CD14-positive monocyte (primary cell): Measurements from ENCODE around the gene UBE2QL1. TPM values are rescaled to one million over a fixed set of nuclear protein-coding genes. Genes with fewer than 3 reads are reported as not detected.

Source experiments
- DNase-seq, 3 donors: peaks; one replicate each; pipeline ENCODE4 v3.0.0-alpha.2; 2011 to 2022
- H2AFZ ChIP-seq: 2 replicates; pipeline ENCODE4 v1.6.0; 2012; ENCODE audit warnings: mild to moderate bottlenecking, low read depth, low read length, inconsistent platforms; ENCODE audit not compliant: insufficient read depth, poor library complexity, severe bottlenecking
- H3K27ac ChIP-seq, 2 donors: 1 replicate in 1 of 2; 2 replicates in 1 of 2; pipeline ENCODE4 v1.5.1; 2012 to 2013; ENCODE audit warnings: low read length in 2 of 2, control low read depth in 1 of 2, inconsistent platforms in 1 of 2, low read depth in 1 of 2, mild to moderate bottlenecking in 1 of 2
- H3K27me3 ChIP-seq, 2 donors: one replicate each; pipeline versions ENCODE4 v1.6.0 to v1.6.1; 2011 to 2013; ENCODE audit warnings: low read length in 2 of 2; ENCODE audit not compliant: control insufficient read depth in 2 of 2, insufficient read depth in 2 of 2
- H3K36me3 ChIP-seq, 2 donors: replicated peaks in 1 of 2; 1 replicate in 1 of 2; 2 replicates in 1 of 2; pipeline versions ENCODE4 v1.5.1 to v1.6.1; 2012 to 2013; ENCODE audit warnings: low read length in 2 of 2, control low read depth in 1 of 2, inconsistent platforms in 1 of 2, mild to moderate bottlenecking in 1 of 2; ENCODE audit not compliant: insufficient read depth in 2 of 2, control insufficient read depth in 1 of 2
- H3K4me1 ChIP-seq, 2 donors: 1 replicate in 1 of 2; 2 replicates in 1 of 2; pipeline versions ENCODE4 v1.5.1 to v1.6.1; 2012 to 2013; ENCODE audit warnings: low read length in 2 of 2, control low read depth in 1 of 2, inconsistent platforms in 1 of 2, mild to moderate bottlenecking in 1 of 2, moderate library complexity in 1 of 2; ENCODE audit not compliant: insufficient read depth in 2 of 2, control insufficient read depth in 1 of 2
- H3K4me2 ChIP-seq: replicated peaks from 2 replicates; pipeline ENCODE3; 2012; ENCODE audit warnings: low read length, moderate library complexity, mild to moderate bottlenecking; ENCODE audit not compliant: poor library complexity, severe bottlenecking; ENCODE audit errors: extremely low read depth
- H3K4me3 ChIP-seq, 3 experiments: fragments of 200-600 bp in 1 of 3; sonication (generic) in 1 of 3; replicated peaks in 1 of 3; 1 replicate in 2 of 3; 2 replicates in 1 of 3; pipeline ENCODE4 v1.5.1; 2011 to 2013; ENCODE audit warnings: low read length in 3 of 3, mild to moderate bottlenecking in 3 of 3, control low read depth in 2 of 3, low read depth in 2 of 3, inconsistent platforms in 1 of 3, moderate library complexity in 1 of 3
- H3K79me2 ChIP-seq: 2 replicates; pipeline ENCODE4 v1.6.0; 2012; ENCODE audit warnings: mild to moderate bottlenecking, control low read depth, inconsistent platforms, low read length, moderate library complexity; ENCODE audit not compliant: insufficient read depth
- H3K9ac ChIP-seq: 2 replicates; pipeline ENCODE4 v1.6.0; 2017; ENCODE audit warnings: low read length, mild to moderate bottlenecking; ENCODE audit not compliant: insufficient read depth, poor library complexity, severe bottlenecking
- H3K9me3 ChIP-seq, 2 donors: replicated peaks in 1 of 2; 1 replicate in 1 of 2; 2 replicates in 1 of 2; pipeline versions ENCODE4 v1.5.1 to v1.6.1; 2012 to 2013; ENCODE audit warnings: low read length in 2 of 2, control low read depth in 1 of 2; ENCODE audit not compliant: control insufficient read depth in 1 of 2, insufficient read depth in 1 of 2
- H4K20me1 ChIP-seq: 2 replicates; pipeline ENCODE4 v1.6.0; 2012; ENCODE audit warnings: mild to moderate bottlenecking, low read length, control low read depth, moderate library complexity; ENCODE audit not compliant: insufficient read depth
- H3K27ac Mint-ChIP-seq, 7 donors: one replicate each; pipeline ENCODE4 v1.8.0; 2020; ENCODE audit warnings: mild to moderate bottlenecking in 7 of 7, mixed read lengths in 7 of 7, moderate library complexity in 6 of 7, inconsistent platforms in 2 of 7
- H3K27me3 Mint-ChIP-seq, 3 donors: one replicate each; pipeline ENCODE4 v1.8.0; 2021 to 2022; ENCODE audit warnings: low read depth in 3 of 3, mild to moderate bottlenecking in 3 of 3, mixed read lengths in 3 of 3, moderate library complexity in 3 of 3, inconsistent platforms in 1 of 3
- H3K36me3 Mint-ChIP-seq, 2 donors: one replicate each; pipeline ENCODE4 v1.8.0; 2020; ENCODE audit warnings: mixed read lengths in 2 of 2, inconsistent platforms in 1 of 2, mild to moderate bottlenecking in 1 of 2
- H3K4me1 Mint-ChIP-seq: one replicate; pipeline ENCODE4 v1.8.0; 2020; ENCODE audit warnings: mild to moderate bottlenecking, mixed read lengths
- H3K4me3 Mint-ChIP-seq, 2 donors: one replicate each; pipeline ENCODE4 v1.8.0; 2020; ENCODE audit warnings: mild to moderate bottlenecking in 2 of 2, mixed read lengths in 2 of 2, moderate library complexity in 1 of 2
- H3K9me3 Mint-ChIP-seq, 7 donors: one replicate each; pipeline ENCODE4 v1.8.0; 2020 to 2022; ENCODE audit warnings: mixed read lengths in 7 of 7, mild to moderate bottlenecking in 6 of 7, moderate library complexity in 6 of 7, inconsistent platforms in 2 of 7
- WGBS: methylation state at CpG from one replicate; pipeline ENCODE4 v1.1.5; 2013; ENCODE audit warnings: missing lambda C conversion rate; ENCODE audit not compliant: insufficient coverage; 5-methylcytosine and 5-hydroxymethylcytosine counted together
- intact Hi-C, 2 donors: fragments of 100-400 bp; cut with micrococcal nuclease; formaldehyde crosslinking; loops; one replicate each; pipeline versions ENCODE4 v1.15.0 to v1.15.1; 2023
- polyA plus RNA-seq, 3 donors: library from polyadenylated mRNA; depleted of rRNA in 1 of 3; unstranded in 2 of 3; stranded (reverse) in 1 of 3; fragments of 300-500 nt in 2 of 3; fragments of >200 nt in 1 of 3; fragmentation: Illumina TruSeq in 2 of 3; gene quantifications; 1 replicate in 2 of 3; 2 replicates in 1 of 3; pipeline ENCODE4 v1.2.3, GENCODE V29; 2012 to 2021
- TF ChIP-seq, protein P1 (sequence below): fragments of 200-600 bp; IDR thresholded peaks from one replicate; pipeline ENCODE4 v1.8.0; 2022; ENCODE audit warnings: antibody characterized with exemption, mild to moderate bottlenecking

UBE2QL1 gene
- polyA plus RNA-seq, 3 donors, result not detected

DNA sequence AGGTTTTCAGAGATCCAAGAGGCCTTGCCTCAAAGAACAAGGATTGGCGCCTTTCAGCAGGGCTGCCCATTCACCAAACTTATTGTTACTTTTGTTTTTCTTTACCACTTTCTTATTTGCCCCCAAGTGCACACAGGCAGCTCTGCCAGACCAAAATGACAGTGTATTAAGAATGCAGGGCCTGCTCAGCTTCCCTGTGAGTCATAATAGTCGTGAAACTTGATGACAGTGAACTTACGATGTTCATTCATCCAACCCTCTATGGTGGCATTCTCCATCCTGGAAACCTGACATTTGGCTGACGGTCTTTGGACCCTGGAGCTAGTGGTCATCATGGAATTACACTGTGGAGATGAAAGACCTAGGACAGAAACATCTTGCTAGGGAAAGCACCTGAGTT, 44.3 kb downstream of the UBE2QL1 start:
- H3K27ac Mint-ChIP-seq, result no peak overlapping the region
- no peak overlapping the region for H3K4me3 Mint-ChIP-seq
- H3K9me3 Mint-ChIP-seq, result no peaks in the 10 kb centered on the region
- WGBS, result 100% methylated on average over 3 of the region's 4 CpGs
- H3K27me3 Mint-ChIP-seq, result peaks cover 4 to 5% (median 4%) of the 10 kb centered on the region in 3 donors
- no peak overlapping the region for H3K4me3 ChIP-seq
- H3K79me2 ChIP-seq, result no peaks in the 10 kb centered on the region
- H3K4me1 ChIP-seq, result no peaks in the 10 kb centered on the region
- H2AFZ ChIP-seq, result no peak overlapping the region
- TF ChIP-seq, protein P1, sequence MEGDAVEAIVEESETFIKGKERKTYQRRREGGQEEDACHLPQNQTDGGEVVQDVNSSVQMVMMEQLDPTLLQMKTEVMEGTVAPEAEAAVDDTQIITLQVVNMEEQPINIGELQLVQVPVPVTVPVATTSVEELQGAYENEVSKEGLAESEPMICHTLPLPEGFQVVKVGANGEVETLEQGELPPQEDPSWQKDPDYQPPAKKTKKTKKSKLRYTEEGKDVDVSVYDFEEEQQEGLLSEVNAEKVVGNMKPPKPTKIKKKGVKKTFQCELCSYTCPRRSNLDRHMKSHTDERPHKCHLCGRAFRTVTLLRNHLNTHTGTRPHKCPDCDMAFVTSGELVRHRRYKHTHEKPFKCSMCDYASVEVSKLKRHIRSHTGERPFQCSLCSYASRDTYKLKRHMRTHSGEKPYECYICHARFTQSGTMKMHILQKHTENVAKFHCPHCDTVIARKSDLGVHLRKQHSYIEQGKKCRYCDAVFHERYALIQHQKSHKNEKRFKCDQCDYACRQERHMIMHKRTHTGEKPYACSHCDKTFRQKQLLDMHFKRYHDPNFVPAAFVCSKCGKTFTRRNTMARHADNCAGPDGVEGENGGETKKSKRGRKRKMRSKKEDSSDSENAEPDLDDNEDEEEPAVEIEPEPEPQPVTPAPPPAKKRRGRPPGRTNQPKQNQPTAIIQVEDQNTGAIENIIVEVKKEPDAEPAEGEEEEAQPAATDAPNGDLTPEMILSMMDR, result no peak
- DNase-seq, result no peak
- no peak overlapping the region for H3K4me2 ChIP-seq
- H4K20me1 ChIP-seq, result no peaks in the 10 kb centered on the region
- H3K9me3 ChIP-seq, result no peaks in the 10 kb centered on the region
- H3K4me1 Mint-ChIP-seq, result no peaks in the 10 kb centered on the region
- H3K27me3 ChIP-seq, result no peaks in the 10 kb centered on the region
- intact Hi-C loops, result no loop called here
- no peak overlapping the region for H3K27ac ChIP-seq
- H3K36me3 Mint-ChIP-seq, result no peaks in the 10 kb centered on the region
- H3K36me3 ChIP-seq, result no peaks in the 10 kb centered on the region
- no peak overlapping the region for H3K9ac ChIP-seq

DNA sequence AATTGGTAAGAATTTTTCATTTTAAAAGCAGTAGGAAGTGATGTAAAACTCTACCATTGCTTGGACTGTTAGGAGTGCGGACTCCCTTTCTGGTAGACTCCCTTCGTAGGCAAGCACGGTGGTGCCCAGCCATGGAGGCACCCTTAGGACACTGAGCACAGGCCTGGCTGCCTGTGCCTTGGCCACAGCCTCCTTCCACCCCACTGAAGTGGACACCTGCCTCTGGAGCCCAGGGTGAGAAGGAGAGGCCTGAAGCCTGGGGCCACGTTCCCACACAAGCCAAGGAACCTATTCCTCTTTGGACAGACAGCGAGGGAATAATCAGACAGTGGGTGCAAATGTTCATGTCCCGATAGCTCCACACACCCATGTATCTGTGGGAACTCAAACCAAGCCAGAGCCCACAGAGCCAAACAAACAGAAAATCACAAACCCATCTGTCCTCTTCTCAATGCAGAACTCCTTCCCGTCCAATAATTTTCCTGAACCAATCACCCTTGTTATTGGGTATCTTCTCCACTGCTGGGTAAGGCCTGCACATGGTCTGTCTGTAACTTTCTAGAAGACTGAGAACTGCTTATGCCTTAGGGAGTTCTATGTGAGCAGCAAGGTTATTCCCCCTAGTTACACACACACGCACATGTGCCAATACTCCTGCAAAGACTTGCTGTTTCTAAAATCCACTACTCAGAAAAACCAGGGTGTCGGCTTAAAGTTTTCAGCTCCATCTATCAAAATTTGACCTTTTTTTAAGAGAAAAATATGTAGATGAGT, 45.2 kb downstream of the UBE2QL1 start:
- Mint-ChIP-seq H3K4me1 (no peaks in the 10 kb centered on the region), H3K36me3 (no peaks in the 10 kb centered on the region), H3K9me3 (no peaks in the 10 kb centered on the region), H3K27ac (no peak overlapping the region), H3K27me3 (peaks cover 2 to 5% (median 2%) of the 10 kb centered on the region in 3 donors), H3K4me3 (no peak overlapping the region)
- no peaks in the 10 kb centered on the region for H3K27me3 ChIP-seq
- no peak overlapping the region for H3K4me2 ChIP-seq
- intact Hi-C loops, result no loop called here
- no peak for DNase-seq
- TF ChIP-seq, protein P1, result no peak
- no peaks in the 10 kb centered on the region for H3K4me1 ChIP-seq
- no peak overlapping the region for H3K27ac ChIP-seq
- no peaks in the 10 kb centered on the region for H3K9me3 ChIP-seq
- H3K9ac ChIP-seq, result no peak overlapping the region
- H2AFZ ChIP-seq, result no peak overlapping the region
- H3K4me3 ChIP-seq, result no peak overlapping the region
- no peaks in the 10 kb centered on the region for H3K36me3 ChIP-seq
- WGBS, result 97% methylated on average over 3 of the region's 9 CpGs
- no peaks in the 10 kb centered on the region for H3K79me2 ChIP-seq
- H4K20me1 ChIP-seq, result no peaks in the 10 kb centered on the region
